Activated CD8-positive, alpha-beta memory T cell treated with anti-CD3 and anti-CD28 coated beads for 48 hours (primary cell): ENCODE data around the gene TCTN1.

Source experiments
- DNase-seq, 3 experiments: peaks; one replicate each; pipeline ENCODE4 v3.0.0-alpha.2; 2020; ENCODE audit warnings: low read depth in 2 of 3, low spot score in 2 of 3

The TCTN1 gene

GRCh38 chr12:110679201-110679600, 65.3 kb downstream of the TCTN1 start:
- DNase-seq = no peak

GRCh38 chr12:110680032-110680431, 66.1 kb downstream of the TCTN1 start:
- DNase-seq = no peak

- no peak for DNase-seq
These were observed 70.0 kb downstream of the TCTN1 start for GRCh38 chr12:110683888-110684287.

- DNase-seq = no peak
These were observed 70.4 kb downstream of the TCTN1 start for GRCh38 chr12:110684312-110684836.

GRCh38 chr12:110686294-110686903, 72.5 kb downstream of the TCTN1 start:
- no peak for DNase-seq

- DNase-seq = no peak
These were observed 73.7 kb downstream of the TCTN1 start for GRCh38 chr12:110687396-110688169.

DNA sequence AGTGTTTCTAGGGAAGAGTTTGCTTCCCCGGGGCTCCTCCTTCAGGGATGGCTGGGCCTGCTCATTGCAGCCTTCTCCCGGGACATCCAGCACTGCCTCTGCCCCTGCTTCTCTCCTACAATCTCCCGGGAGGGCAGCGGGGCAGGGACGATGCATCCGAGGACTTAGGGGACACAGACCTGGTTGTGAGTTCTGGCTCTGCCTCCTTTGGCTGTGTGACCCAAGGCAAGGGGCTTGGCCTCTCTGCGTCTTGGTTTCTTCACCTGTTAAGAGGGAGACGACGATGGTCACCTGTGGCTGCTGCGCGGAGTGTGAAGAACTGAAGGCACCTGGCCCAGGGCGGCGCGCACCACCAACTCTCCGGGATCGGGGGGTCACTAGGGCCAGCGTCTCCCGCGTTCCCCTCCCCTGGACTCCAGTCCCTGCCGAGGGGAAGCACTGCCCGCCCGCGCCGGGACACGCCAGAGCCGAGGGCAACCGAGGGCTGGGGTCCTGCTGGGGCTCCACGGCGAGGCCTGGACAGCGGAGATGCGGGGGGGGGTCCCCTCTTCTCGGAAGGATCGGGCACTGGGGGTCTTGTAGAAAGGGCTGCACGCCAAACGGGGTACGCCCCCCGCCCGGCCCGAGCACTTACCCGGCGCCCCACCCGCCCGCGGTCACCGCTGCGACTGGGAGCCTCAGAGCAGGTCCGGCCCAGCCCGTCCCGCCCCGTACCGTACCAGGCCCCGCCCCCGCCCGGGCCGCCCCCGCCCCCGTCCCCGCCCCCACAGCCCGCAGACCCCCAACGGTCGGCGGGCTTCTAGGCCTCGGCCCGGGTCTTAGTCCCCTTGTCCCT, 74.7 kb downstream of the TCTN1 start, which contains the start of gene HVCN1:
HVCN1 (minus strand) TSS at position 670 of the 835 bp plus-strand sequence. CDS start 5,870 bp downstream, outside the sequence.
- no peak for DNase-seq

DNA sequence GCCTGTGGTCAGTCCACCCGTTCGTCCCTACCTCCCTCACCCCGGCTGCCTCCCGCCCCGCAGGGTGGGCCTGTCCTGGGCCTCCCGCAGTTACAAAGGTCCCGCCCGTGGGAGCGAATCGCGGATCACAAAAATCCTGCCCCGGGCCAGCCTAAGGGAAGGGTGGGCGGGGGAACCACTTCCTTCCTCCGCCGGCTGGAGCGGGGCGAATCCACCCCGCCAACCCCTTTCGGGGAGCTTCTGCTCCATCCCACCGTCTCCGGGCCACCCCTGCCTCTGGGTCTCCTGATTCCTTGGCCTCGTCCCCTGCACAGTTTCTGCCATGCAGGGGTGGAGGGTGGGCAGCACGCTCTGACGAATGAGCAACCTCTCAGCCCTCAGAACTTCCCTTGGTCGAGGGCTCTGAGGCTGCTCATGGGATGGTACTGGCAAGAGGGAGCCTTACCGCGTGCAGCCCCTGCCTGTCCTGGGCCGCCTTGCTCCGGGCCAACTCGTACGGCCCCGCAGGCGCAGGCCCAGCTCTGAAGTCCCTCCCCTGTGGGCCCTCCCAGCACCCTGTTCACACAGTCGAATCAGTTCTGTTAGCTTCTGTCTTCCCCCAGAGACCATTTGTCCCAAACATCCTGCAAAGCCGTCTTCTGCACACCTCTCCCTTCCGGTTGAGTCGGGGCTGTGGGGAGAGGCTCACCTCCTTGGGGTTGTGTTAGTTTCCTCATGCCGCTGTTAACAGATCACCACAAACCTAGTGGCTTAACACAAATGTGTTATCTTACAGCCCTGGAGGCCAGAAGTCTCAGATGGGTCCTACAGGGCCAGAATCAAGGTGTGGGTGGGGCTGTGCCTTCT, 75.6 kb downstream of the TCTN1 start:
- peak in 2 of 3 experiments; percentile 45 to 47 for DNase-seq

- DNase-seq = no peak
These were observed 76.2 kb downstream of the TCTN1 start for GRCh38 chr12:110690127-110690430.

- no peak for DNase-seq
These were observed 79.8 kb downstream of the TCTN1 start for GRCh38 chr12:110693731-110694130.

DNA sequence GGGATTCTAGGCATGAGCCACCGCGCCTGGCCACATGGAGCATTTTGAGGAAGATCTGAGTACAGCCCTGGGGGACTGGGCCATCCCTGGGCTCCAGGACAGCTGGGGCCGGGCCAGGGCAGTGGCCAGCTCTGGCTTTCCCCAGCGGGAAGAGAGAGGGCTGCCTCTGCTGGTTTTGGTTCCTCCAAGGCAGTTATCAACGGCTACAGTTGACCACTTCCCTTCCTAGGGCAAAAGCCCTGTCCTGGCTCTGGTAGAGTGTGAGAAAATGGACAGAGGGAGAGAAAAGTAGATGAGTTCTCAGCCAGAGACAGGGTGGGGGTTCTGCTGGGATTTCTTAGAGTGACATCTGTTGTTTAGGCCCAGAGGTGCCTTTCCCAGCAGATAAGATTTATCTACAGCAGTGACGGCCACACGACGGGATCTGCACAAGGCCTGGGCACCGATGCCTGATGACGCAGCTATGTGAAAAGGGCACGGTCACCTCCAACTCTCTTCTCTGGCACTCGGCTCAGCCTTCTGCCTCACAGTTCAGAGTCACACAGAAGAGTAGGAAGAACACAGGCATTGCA, 80.5 kb downstream of the TCTN1 start:
- DNase-seq = no peak

DNA sequence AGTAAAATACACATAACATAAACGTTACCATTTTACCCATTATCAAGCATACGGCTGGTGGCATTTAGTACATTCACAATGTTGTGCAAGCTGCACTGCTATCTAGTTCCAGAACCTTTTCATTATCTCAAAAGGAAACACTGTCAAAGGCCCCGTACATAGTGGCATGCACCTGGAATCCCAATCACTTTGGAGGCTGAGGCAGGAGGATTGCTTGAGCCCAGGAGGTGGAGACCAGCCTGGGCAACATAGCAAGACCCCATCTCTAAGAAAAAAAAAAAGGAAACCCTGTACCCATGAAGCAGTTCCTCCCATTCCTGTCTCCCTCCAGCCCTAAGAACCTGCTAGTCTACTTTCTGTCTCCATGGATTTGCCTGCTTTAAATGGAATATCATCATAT, 82.4 kb downstream of the TCTN1 start:
- no peak for DNase-seq

- DNase-seq = no peak
These were observed 83.3 kb downstream of the TCTN1 start for GRCh38 chr12:110697236-110697635.

DNA sequence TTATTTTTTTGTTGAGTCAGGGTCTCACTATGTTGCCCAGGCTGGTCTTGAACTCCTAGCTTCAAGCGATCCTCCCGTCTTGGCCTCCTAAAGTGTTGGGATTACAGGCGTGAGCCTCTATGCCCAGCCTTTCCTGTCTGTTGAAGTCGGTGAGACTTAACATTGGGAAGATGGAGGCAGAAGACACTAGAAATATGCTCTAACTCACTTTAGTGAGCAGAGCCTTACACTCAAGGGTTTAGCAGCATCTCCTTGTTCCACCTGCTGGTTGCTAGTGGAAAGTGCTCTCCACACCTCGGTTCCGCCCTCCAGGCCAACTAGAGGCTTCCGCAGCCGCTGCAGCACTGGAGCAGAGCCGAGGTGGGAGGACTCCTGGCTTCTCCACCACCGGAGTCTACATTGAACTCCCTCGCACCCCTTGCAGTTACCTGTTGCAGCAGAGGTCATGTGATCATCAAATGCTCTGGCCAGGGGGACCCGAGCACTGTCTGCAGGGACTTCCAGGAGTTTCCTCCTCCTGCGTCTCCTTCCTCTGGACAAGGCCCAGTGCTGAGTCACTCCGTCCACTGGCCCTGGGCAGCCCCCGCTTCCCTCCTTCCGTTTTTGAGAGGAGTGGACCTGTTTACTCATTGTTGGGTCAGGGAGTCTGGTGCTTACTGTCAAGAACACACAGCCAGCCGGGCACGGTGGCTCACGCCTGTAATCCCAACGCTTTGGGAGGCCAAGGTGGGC, 84.4 kb downstream of the TCTN1 start:
- DNase-seq = peak; percentile 40 to 56 (median 52)
